T-helper 2 cell treated with Interferon-gamma antibody and Interleukin-4, amounts not matched to agents 100 ng/mL and 5 ng/mL, for 36 hours (primary cell): ENCODE results near the gene UBE2L3. TPM values are rescaled to one million over a fixed set of nuclear protein-coding genes. Genes with fewer than 3 reads are reported as not detected.

Experiments
- intact Hi-C: fragments of 100-400 bp; cut with micrococcal nuclease; formaldehyde crosslinking; loops from one replicate; pipeline ENCODE4 v1.15.1; 2023
- total RNA-seq: library from RNA; stranded (reverse); gene quantifications from 2 replicates; pipeline ENCODE4 v1.2.3, GENCODE V29; 2022

UBE2L3 gene
- total RNA-seq, 1 donor from 2014 or later, result 62.7 TPM

- intact Hi-C loops, result loop anchor here (1.0 kb wide), 1 partner anchor 9 kb away; no protein-coding TSS in a partner anchor
Observed at GRCh38 chr22:21666786-21667185, 99.3 kb downstream of the UBE2L3 start.

- intact Hi-C loops, result no loop called here
Observed at GRCh38 chr22:21669026-21669425, 101.5 kb downstream of the UBE2L3 start.

GRCh38 chr22:21672107-21672629, 104.7 kb downstream of the UBE2L3 start:
- intact Hi-C loops, result no loop called here

Other genes with a start within 250 kb of the UBE2L3 start
- gene RIMBP3B, start 184.0 kb upstream of the UBE2L3 start, total RNA-seq, result 0.11 and 0.23 TPM in 2 replicates
- gene HIC2, start 150.3 kb upstream of the UBE2L3 start, total RNA-seq, result 4.5 and 4.8 TPM in 2 replicates
- 1.3 and 2.6 TPM in 2 replicates for gene TMEM191C, start 100.3 kb upstream of the UBE2L3 start, total RNA-seq
- 0.50 and 0.59 TPM in 2 replicates for gene RIMBP3C, start 16.3 kb upstream of the UBE2L3 start, total RNA-seq
- gene YDJC, start 62.3 kb downstream of the UBE2L3 start, total RNA-seq, result 41.1 and 41.7 TPM in 2 replicates
- 0.23 and 0.66 TPM in 2 replicates for gene CCDC116, start 65.0 kb downstream of the UBE2L3 start, total RNA-seq
- 109 and 114 TPM in 2 replicates for gene SDF2L1, start 74.6 kb downstream of the UBE2L3 start, total RNA-seq
- gene PPIL2, start 98.3 kb downstream of the UBE2L3 start, total RNA-seq, result 69.6 and 71.3 TPM in 2 replicates
- gene YPEL1, start 168.1 kb downstream of the UBE2L3 start, total RNA-seq, result 3.8 and 4.3 TPM in 2 replicates